Measurements from ENCODE around the gene MCHR1. TPM values are rescaled to one million over a fixed set of nuclear protein-coding genes. Genes with fewer than 3 reads are reported as not detected.

MCHR1 gene
- total RNA-seq, 2 donors from 2014 or later: 0.53 TPM; not detected in 1

- no peak for TF ChIP-seq CTCF (conservative IDR thresholded peaks at IDR 0.05)
- WGBS, 2 experiments (ENCODE audit: insufficient coverage in 1 of 2, insufficient read length in 1 of 2): 85 to 95% methylated on average over 19 of the region's 19 CpGs
- Histone ChIP-seq H3K27me3 (ENCODE audit: control insufficient read depth, insufficient read depth, low read length, poor library complexity, severe bottlenecking) (no peaks in the 10 kb centered on the region), H3K9me3 (ENCODE audit: control insufficient read depth, low read length) (no peaks in the 10 kb centered on the region), H3K36me3 (ENCODE audit: control insufficient read depth, insufficient read depth, low read length) (no peaks in the 10 kb centered on the region), H3K4me1 (ENCODE audit: control insufficient read depth, insufficient read depth, low read length) (peaks cover 19% of the 10 kb centered on the region), H3K27ac (ENCODE audit: low read depth, low read length) (peak overlapping the region; percentile 26), H3K9ac (ENCODE audit: extremely low read depth, low read length, poor library complexity, severe bottlenecking) (no peak overlapping the region), H3K4me3 (ENCODE audit: low read length) (no peak overlapping the region)
- H3K4me1 Mint-ChIP-seq: peaks cover 45% of the 10 kb centered on the region
- peaks cover 12% of the 10 kb centered on the region for H3K27me3 Mint-ChIP-seq (ENCODE audit: insufficient read depth)
- peaks cover 2% of the 10 kb centered on the region for H3K9me3 Mint-ChIP-seq
- DNase-seq: no peak
- H3K27ac Mint-ChIP-seq: no peak overlapping the region
- H3K4me3 Mint-ChIP-seq: no peak overlapping the region
- H3K36me3 Mint-ChIP-seq (ENCODE audit: low read depth): no peaks in the 10 kb centered on the region
Measured at GRCh38 chr22:40681451-40681850, 2.2 kb downstream of the MCHR1 start.

GRCh38 chr22:40684728-40685127, 5.4 kb downstream of the MCHR1 start:
- no peak overlapping the region for H3K27ac ChIP-seq (ENCODE audit: low read depth, low read length)
- H3K9me3 ChIP-seq (ENCODE audit: control insufficient read depth, low read length): no peaks in the 10 kb centered on the region
- peak overlapping the region; percentile 0 for H3K4me3 ChIP-seq (ENCODE audit: low read length)
- Mint-ChIP-seq H3K4me1 (peaks cover 32% of the 10 kb centered on the region), H3K9me3 (no peaks in the 10 kb centered on the region), H3K36me3 (ENCODE audit: low read depth) (no peaks in the 10 kb centered on the region), H3K27ac (peak overlapping the region; percentile 79), H3K4me3 (peak overlapping the region; percentile 53), H3K27me3 (ENCODE audit: insufficient read depth) (peaks cover 11% of the 10 kb centered on the region)
- WGBS, 2 experiments (ENCODE audit: insufficient coverage in 1 of 2, insufficient read length in 1 of 2): 0 to 17% methylated on average over 1 to 8 of the region's 9 CpGs
- H3K36me3 ChIP-seq (ENCODE audit: control insufficient read depth, insufficient read depth, low read length): no peaks in the 10 kb centered on the region
- TF ChIP-seq CTCF (conservative IDR thresholded peaks at IDR 0.05): no peak
- H3K4me1 ChIP-seq (ENCODE audit: control insufficient read depth, insufficient read depth, low read length): peaks cover 6% of the 10 kb centered on the region
- DNase-seq: peak; percentile 93
- H3K27me3 ChIP-seq (ENCODE audit: control insufficient read depth, insufficient read depth, low read length, poor library complexity, severe bottlenecking): peaks cover under 1% of the 10 kb centered on the region
- no peak overlapping the region for H3K9ac ChIP-seq (ENCODE audit: extremely low read depth, low read length, poor library complexity, severe bottlenecking)

GRCh38 chr22:40685406-40685805, 6.1 kb downstream of the MCHR1 start:
- H3K4me3 ChIP-seq (ENCODE audit: low read length): peak overlapping the region; percentile 0
- no peaks in the 10 kb centered on the region for H3K4me1 ChIP-seq (ENCODE audit: control insufficient read depth, insufficient read depth, low read length)
- H3K9me3 ChIP-seq (ENCODE audit: control insufficient read depth, low read length): no peaks in the 10 kb centered on the region
- peaks cover 32% of the 10 kb centered on the region for H3K4me1 Mint-ChIP-seq
- peaks cover 6% of the 10 kb centered on the region for H3K27me3 ChIP-seq (ENCODE audit: control insufficient read depth, insufficient read depth, low read length, poor library complexity, severe bottlenecking)
- no peak overlapping the region for H3K27ac Mint-ChIP-seq
- no peak overlapping the region for H3K9ac ChIP-seq (ENCODE audit: extremely low read depth, low read length, poor library complexity, severe bottlenecking)
- H3K36me3 ChIP-seq (ENCODE audit: control insufficient read depth, insufficient read depth, low read length): no peaks in the 10 kb centered on the region
- H3K27ac ChIP-seq (ENCODE audit: low read depth, low read length): no peak overlapping the region
- no peak for TF ChIP-seq CTCF (conservative IDR thresholded peaks at IDR 0.05)
- H3K36me3 Mint-ChIP-seq (ENCODE audit: low read depth): no peaks in the 10 kb centered on the region
- H3K4me3 Mint-ChIP-seq: peak overlapping the region; percentile 53
- peaks cover 18% of the 10 kb centered on the region for H3K27me3 Mint-ChIP-seq (ENCODE audit: insufficient read depth)
- DNase-seq: no peak
- no peaks in the 10 kb centered on the region for H3K9me3 Mint-ChIP-seq
- WGBS, 2 experiments (ENCODE audit: insufficient coverage in 1 of 2, insufficient read length in 1 of 2): 92 to 100% methylated on average over 3 of the region's 3 CpGs

Data from endodermal cell (in vitro differentiated cells).